ENCODE data around the gene POC1A.

The POC1A gene

DNA sequence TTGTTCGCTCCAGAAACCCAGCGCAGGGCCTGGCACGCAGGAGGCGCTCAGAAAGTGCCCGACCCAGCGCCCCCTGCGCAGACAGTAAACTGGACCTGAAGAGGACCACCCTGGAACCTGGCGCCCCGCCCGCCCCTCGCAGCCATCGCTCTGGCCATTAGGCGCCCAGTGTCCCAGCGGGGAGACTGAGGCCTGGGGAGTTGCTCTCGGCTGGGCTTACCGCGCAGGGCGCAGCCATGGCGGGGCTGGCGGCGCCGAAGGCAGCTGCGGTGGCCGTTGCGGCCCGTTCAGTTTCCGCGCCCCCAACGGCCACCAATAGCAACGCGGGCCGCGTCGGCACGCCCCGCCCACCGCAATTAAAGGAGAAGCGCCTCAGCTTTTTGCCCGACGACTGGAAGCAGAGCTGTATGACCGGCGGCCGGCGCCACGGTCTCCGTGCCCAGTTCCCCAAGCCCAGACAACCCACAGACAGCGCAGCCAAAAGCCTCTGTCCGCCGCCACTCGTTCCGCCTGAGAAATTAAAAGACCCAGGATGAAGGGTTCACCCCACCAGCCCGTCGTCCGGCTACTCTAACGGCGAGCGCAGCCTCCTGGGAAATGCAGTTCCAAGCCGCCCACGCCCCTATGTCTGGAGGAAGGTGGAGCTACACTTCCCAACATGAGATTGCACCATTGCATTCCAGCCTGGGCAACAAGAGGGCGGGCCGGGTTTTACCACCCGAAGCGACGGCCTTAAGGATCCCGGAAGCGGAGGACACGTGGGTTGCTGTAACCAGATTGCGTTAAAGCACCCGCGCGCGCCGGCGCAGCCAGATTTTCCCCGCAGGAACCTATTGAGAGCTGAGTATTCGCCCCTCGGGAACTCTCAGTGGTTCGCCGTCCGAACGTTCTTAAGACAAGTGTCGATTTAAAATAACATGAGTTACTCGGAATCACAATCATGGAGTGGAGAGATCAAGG is at the start of gene POC1A:
TSS of gene POC1A (minus strand) at position 289 of the 960 bp plus-strand sequence. CDS start at position 238, 51 bp downstream.
- DNase-seq (ENCODE audit: low read depth): peak; percentile 78

DNA sequence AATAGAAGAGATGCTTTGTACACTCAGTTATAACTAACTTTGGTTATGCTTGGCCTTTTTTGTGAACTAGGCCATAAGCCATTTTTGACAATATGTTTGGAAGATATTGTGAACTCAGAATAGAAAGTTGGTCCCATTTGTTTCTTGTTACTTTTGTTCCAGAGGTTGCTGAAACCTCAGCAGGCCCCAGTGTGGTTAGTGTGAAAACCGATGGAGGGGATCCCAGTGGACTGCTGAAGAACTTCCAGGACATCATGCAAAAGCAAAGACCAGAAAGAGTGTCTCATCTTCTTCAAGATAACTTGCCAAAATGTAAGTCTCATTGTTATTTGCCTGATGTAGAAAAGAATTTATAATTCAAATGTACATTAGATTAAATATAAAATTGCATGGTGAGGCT is 49.5 kb upstream of the POC1A start:
- no peak for DNase-seq (ENCODE audit: low read depth)

DNA sequence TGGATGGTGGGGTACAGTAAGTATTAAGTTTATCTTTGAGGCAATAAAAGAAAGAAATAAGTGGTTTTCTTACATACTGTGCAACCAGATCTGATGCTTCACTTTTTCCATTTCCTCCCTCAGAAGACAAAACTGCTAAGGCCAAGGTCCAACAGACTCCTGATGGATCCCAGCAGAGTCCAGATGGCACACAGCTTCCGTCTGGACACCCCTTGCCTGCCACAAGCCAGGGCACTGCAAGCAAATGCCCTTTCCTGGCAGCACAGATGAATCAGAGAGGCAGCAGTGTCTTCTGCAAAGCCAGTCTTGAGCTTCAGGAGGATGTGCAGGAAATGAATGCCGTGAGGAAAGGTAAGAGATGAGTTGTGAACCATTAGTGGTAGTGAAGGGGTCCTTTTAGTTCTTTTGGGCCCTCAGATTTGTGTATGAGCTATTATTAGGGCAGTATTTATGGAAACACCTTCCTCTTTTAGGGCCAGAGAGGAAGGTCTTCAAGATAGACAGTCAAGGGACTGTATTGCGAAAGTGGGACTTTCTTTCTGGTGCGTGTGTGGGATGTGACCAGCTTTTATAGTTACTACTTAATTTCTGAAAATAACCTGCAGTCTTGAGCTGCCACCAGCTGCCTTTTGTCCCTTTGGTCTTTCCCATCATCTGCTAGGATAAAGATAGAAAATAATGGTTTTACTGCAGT is 48.3 kb upstream of the POC1A start:
- no peak for DNase-seq (ENCODE audit: low read depth)

DNA sequence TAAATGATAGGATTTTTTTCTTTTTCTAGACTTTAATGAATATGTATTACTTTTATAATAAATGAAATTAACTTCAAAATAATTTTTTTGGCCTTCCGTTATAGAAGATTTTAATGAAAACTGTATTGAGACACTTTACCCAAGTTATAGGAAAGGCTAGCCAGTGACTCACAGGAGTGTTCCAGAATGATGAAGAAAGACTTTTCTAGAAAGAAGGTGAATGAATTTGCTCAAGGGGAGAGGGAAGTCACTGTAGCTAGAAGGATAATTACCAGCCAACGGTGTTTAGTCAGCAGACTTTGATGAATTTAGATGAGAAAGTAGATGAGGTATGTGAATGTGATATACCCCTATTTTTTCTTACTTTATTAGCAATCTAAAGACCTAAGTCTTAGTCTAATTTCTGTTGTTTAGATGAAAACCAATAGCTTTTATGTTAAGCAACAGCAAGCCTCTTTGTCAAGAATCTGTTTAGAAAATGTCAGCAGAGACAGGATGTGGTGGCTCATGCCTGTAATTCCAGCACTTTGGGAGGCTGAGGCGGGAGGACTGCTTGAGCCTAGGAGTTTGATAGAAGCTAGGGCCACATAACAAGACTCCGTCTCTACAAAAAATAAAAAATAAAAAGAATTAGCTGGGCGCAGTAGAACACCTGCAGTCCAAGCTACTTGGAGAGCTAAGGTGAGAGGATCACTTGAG is 46.9 kb upstream of the POC1A start:
- no peak for DNase-seq (ENCODE audit: low read depth)

DNA sequence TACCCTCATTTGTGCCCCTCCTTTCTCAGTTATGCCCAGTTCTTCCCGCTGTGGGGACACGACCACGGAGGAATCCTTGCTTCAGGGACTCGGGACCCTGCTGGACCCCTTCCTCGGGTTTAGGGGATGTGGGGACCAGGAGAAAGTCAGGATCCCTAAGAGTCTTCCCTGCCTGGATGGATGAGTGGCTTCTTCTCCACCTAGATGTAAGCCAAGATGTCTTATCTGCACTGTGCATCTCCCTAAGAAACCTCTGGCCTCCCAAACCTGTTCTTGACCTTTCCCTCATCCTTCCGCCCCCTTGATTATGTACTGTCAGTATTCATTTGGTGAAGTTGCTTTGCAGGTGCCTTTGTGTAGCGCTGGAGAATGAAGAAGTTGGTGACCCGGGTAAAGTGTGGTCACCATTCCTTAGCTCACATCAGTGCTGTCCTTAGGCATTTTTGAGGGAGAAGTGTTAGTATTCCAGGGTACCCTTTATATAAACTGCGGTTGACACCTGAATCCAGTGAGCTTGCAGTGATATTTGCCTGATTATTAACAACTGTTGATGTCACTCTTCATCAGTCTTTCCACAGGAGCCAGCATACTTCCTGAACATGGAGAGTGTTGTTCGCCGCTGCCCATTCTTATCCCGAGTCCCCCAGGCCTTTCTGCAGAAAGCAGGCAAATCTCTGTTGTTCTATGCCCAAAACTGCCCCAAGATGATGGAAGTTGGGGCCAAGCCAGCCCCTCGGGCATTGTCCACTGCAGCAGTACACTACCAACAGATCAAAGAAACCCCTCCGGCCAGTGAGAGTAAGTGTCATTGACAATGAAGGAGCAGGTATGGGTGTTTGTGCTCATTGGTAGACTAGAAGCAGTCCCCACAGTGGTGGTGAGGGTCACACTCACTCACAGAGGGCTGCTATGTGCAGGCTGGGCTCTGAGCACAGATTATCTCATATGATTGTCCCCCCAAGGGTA is 44.7 kb upstream of the POC1A start:
- DNase-seq (ENCODE audit: low read depth): no peak

DNA sequence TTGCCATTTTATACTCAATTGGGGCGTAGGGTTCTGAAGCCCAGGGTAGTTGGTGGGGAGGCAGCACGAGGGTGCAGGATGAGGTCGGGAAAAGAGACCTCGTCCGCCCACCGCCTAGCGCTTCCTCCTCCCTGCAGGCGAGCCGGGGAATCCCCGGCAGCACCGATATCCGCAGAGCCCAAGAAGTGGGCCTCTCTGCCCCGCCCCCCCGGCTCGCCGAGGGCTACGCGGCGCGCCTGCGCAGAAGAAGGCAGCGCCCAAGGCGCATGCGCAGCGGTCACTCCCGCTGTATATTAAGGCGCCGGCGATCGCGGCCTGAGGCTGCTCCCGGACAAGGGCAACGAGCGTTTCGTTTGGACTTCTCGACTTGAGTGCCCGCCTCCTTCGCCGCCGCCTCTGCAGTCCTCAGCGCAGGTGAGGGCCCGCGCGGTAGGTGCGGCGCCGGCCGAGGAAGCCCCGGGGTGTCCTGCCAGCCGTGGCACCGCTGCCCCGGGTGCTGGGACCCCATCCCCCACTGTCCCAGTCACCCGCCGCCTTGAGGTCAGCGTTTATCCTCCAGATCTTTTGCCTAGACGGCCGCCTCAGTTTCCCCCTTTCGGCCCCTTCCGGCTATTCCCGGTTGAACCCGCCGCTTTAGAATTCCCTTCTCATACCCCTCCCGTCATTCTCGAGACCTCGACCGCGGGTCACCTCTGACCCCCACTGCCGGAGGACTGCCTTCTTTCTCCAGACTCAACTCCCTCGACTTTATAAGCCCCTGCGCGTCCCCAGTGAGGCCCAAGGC is 43.8 kb upstream of the POC1A start, which contains the start of gene ALAS1:
TSS of gene ALAS1 (plus strand) at position 319 of the 784 bp plus-strand sequence. CDS start 1,082 bp downstream, outside the sequence.
- DNase-seq (ENCODE audit: low read depth): peak; percentile 91

DNA sequence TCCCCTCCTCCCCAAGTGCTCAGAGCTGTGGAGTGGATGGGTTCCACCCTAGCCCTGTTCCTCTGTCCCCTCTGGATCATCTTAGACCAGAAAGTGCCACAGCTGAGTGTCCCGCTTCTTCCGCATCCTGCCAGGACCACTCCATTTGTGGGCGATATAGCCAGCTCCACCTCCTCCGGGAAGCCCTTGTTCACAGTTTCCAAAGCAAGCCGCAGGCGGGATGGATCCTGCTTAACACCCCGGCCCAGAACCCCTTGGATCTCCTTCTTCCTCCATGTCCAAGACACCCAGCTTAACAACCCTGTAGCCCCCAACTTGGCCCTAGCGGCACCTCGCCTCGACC is 43.2 kb upstream of the POC1A start:
- DNase-seq (ENCODE audit: low read depth): no peak

DNA sequence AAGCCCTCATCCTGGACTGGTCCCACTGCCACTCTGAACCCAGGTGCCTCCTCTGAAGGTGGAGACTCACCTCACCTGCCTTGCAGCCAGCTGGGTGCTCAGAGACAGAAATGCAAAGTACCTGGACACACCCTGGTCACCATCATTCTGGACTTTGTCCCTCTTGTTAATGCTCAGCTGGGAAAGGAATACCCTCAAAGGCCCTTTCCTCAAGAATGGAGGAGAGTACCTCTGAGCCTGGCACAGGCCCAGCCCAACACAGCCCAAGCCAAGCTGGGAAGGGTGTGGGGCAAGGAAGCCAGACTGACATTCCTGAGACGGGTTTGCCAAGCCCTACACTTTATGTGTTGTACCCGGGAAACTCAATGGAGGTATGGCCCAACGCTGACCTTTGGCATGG is 42.8 kb upstream of the POC1A start:
- DNase-seq (ENCODE audit: low read depth): no peak

DNA sequence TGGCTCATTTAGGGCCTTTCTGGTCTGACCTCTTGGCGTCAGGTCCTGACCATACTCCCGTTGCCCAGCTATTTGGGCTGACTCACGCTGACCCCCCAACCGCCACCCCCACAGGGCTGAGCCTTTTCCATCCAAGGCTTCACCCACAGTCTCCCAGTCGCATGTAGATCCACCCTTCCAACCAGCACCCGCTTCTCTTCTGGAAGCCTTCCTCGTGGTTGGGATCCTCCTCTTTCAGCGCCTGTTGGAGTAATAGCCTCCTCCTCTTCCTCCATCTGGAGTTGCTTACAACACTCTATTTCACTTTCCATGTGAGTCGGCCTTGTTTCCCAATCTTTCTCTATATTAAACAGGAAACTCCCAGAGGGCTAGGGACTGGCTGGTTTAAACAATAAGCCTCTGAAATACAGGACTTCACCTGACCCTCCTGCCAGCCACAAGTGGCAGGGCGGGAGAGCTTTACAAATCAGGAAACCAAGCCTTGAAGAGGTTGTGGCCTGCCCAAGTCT is 41.7 kb upstream of the POC1A start:
- DNase-seq (ENCODE audit: low read depth): no peak

DNA sequence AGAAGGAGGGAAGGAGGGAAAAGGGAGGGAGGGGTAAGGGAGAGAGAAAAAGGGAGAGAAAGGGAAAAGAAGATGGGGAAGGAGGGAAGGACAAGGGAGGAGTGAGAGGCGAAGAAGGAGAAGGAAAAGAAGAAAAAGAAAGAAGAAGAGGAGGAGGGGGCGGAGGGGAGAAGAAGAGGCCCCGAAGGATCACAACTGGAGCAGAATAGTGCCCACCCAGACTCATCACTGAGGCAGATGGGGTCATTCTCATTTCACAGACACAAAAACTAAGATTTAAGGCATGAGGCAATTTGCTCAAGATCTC is 41.0 kb upstream of the POC1A start:
- DNase-seq (ENCODE audit: low read depth): no peak

DNA sequence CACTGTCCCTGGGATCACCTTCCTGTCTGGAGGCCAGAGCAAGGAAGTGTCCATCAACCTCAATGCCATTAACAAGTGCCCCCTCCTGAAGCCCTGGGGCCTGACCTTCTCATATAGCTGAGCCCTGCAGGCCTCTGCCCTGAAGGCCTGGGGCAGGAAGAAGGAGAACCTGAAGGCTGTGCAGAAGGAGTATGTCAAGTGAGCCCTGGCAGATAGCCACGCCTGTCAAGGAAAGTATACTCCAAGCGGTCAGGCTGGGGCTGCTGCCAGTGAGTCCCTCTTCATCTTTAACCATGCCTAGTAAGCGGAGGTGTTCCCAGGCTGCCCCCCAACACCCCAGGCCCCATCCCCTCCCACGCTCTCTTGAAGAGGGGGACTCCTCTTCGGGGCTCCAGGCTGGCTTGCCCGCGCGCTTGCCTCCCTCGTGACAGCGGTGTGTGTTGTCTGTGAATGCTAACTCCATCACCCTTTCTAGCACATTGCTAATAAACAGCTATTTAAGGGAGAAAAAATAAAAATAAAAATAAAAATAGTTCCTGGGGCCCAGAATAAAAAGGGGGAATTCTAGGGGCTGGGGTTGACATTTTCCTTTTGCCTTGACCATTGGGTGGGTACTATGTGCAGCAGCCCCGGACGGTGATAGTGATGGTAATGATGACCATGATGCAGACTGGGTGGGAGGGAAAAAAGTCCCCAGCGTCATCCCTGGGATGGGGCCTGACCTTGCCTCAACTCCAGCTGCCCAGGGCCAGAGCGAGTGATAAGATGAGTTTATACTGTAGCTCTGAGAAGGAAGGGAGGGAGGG is 40.5 kb upstream of the POC1A start:
- DNase-seq (ENCODE audit: low read depth): no peak

DNA sequence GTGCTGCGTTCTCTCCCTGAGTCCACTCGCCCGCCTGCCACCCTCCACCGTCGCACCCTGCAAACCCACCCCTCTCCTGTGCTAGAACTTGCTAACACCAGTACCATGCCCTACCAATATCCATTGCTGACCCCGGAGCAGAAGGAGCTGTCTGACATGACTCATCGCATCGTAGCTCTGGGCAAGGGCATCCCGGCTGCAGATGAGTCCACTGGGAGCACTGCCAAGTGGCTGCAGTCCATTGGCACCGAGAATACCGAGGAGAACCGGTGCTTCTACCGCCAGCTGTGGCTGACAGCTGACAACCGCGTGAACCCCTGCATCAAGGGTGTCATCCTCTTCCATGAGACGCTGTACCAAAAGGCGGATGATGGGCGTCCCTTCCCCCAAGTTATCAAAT is 38.8 kb upstream of the POC1A start:
- DNase-seq (ENCODE audit: low read depth): no peak

DNA sequence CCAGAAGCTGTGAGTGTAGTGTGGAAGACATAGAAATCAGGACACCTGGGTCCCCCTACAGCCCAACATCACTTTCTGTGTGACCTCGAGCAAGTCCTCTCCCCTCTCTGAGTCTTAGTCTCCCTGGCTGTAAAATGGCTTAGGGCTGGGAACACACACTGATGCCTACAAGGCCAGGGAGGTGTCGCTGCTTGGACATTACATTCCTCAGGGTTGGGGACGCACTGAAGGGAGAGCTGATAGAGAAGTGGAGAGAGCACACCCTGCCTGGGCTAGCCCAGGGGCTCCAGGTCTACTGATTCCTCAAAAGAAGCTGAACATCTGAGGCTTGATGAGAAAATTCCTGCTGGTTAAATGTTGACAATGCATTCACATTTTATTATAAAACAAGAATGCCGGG is 37.4 kb upstream of the POC1A start:
- no peak for DNase-seq (ENCODE audit: low read depth)

DNA sequence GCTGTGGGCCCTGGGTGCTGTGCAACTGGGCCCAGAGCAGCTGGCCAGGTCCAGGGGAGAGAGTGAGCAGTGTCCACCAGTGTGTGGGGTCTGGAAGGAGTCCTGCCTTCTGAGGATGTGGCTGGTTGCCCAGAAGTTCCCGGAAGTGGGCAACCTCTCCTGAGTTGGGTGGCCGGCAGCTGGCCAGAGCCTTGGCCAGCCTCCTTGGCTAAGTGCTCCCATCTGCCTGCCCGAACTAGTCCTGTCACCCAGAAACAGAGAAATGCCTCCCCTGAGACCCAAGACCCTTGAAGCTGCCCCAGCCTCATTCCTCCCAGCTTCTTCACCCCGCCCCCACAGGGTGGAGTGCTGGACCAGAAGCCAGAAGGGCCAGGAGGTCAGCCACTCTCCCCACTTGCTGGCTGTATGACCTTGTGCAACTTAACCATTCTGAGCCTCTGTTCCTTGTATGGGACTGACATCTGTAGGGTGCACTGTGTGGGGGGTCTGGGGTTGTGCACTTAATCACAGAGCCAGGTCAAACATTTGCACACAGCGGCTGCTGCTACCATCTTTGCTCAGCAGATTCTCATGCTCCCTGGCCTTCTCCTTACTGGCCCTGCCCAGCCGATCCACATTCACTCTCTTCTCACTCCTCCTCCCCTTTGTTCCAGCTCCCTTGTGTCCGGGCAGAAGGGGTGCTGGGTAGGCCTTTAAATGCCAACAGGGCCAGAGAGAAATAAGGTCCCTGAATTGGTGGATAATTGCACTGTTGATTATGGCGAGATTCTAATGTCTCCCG is 36.3 kb upstream of the POC1A start:
- no peak for DNase-seq (ENCODE audit: low read depth)

DNA sequence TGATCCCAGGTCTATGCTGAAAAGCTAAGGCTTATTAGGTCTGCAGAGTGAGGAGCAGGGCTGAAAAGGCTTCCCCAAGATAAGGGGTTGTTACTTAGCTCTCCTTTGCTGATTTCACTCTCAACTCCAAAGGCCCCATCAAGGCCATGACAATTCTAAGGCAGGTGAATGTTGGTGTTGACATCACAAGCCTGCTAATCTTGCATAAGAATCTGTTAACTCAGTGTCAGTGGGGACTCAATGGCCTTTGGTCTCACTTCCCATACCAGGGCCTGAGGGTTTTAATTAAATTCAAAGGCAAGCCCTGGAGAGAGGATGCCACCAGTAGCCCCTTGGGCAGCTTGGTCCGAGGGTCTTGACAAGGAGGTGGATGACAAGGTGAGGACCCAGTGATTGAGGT is 34.3 kb upstream of the POC1A start:
- DNase-seq (ENCODE audit: low read depth): no peak

DNA sequence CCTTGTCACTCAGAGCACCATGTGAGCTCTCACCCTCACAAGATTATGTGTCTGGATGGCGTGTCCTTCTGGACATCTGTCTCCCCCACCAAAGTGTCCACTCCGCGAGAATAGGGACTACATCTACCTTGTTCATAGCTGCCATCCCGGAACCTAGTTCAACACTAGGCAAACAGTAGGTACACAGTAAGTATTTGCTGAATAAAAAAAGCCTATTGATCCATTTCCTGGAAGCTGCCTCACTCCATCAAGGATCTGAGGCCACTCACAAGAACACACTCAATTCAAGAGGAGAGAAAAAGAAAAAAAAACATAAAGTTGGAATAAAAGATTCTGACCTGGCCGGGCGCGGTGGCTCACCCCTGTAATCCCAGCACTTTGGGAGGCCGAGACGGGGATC is 32.5 kb upstream of the POC1A start:
- DNase-seq (ENCODE audit: low read depth): no peak

DNA sequence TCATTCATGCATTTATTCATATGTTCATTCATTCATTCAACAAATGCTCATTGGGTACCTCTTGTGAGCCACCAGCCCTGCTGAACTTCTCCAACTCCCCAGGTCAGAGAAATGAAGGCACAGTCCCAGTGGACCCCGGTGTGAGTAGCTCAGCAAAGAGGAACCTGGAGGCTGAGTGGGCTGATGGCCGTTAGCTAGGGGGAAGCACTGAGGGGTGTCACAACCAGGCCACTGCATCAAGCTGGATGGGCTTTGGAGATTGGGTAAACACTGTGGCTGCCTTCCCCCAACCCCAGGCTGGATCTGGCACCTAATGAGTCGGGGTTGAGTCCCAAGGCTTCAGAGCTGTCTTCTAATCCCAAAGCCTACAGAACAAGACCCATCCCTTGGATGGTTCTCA is 31.6 kb upstream of the POC1A start:
- no peak for DNase-seq (ENCODE audit: low read depth)

DNA sequence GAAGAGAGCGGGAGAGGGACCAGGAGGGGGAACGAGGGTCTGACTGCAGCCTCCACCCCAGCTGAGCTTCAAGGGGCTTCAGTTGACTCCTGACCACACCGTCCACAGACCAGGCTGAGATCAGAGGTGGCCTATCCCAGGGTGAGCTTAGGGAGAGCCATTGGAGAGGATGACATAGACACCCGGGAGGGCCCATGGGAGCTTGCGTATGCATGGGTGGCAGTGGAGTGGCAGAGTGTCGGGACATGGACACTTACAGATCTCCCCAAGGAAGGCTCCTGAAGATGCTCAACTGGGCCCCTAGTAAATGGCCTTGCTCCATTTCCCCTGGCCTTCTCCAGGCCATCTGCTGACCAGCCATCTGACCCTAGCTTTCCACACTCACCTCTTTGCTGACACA is 31.1 kb upstream of the POC1A start:
- no peak for DNase-seq (ENCODE audit: low read depth)

DNA sequence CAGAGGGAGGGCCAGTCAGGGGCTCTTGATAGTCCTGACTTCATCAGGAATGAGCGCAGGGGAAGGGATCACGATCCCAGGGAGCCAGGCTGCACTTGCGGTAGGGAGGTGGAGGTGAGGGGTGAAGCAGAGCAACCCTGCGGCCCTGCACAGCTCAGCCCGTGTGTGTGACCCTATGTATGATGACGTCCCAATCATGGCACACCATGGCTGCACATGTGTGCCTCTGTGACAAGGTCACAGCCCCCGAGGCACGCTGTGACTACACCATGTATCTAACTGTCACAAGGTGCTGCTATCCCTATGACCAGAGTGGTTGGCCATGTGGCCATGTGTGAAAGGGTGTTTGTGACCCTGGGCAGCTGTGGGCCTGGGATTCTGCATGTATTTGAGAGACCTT is 30.5 kb upstream of the POC1A start:
- no peak for DNase-seq (ENCODE audit: low read depth)

Data from activated gamma-delta T cell treated with anti-CD3 and anti-CD28 coated beads, Interleukin-2, amount 50 U/mL, for 16 hours (primary cell).